GM12875 (cell line): ENCODE data around the gene MED20.

Experiments
- H3K4me3 ChIP-seq: one replicate; pipeline ENCODE4 v1.5.1; 2011; ENCODE audit warnings: low read depth, low read length, control low read depth
- CTCF ChIP-seq: IDR thresholded peaks from 2 replicates; pipeline ENCODE4 v1.5.1; 2011; ENCODE audit warnings: low read depth, mild to moderate bottlenecking, control low read depth, inconsistent platforms, low read length, moderate library complexity, borderline replicate concordance; ENCODE audit not compliant: insufficient read depth

MED20 gene

GRCh38 chr6:41964201-41964887 lies 43.4 kb upstream of the MED20 start:
- TF ChIP-seq CTCF, result no peak

GRCh38 chr6:41963371-41963770 lies 42.4 kb upstream of the MED20 start:
- TF ChIP-seq CTCF, result no peak

More at GRCh38 chr6:41964201-41964887, 43.4 kb upstream of the MED20 start:
- no peak overlapping the region for H3K4me3 ChIP-seq

GRCh38 chr6:41960028-41960427 lies 39.1 kb upstream of the MED20 start:
- TF ChIP-seq CTCF, result no peak
- H3K4me3 ChIP-seq, result no peak overlapping the region

More at GRCh38 chr6:41963371-41963770, 42.4 kb upstream of the MED20 start:
- no peak overlapping the region for H3K4me3 ChIP-seq

- no peak overlapping the region for H3K4me3 ChIP-seq
- TF ChIP-seq CTCF, result no peak
Measured at GRCh38 chr6:41958022-41958856, 37.3 kb upstream of the MED20 start.

- no peak overlapping the region for H3K4me3 ChIP-seq
- no peak for TF ChIP-seq CTCF
Measured at GRCh38 chr6:41957117-41957516, 36.2 kb upstream of the MED20 start.

GRCh38 chr6:41955412-41955811 lies 34.5 kb upstream of the MED20 start:
- no peak for TF ChIP-seq CTCF

More at GRCh38 chr6:41955412-41955811, 34.5 kb upstream of the MED20 start:
- H3K4me3 ChIP-seq, result no peak overlapping the region
